GM19455 (cell line): Measurements from ENCODE around the gene GRK5.
"Not testable (repeated sequence)": the region's sequence is repeated elsewhere in the genome, so short reads cannot be mapped to it uniquely, and the experiment has no call there.

Source experiments
- ATAC-seq: cut with Tn5 transposase; IDR thresholded peaks from one replicate; pipeline ENCODE4 v1.9.1; 2021; ENCODE audit not compliant: unreplicated experiment

The GRK5 gene

GRCh38 chr10:119451300-119451896 is 244.0 kb downstream of the GRK5 start:
- ATAC-seq, result no peak

DNA sequence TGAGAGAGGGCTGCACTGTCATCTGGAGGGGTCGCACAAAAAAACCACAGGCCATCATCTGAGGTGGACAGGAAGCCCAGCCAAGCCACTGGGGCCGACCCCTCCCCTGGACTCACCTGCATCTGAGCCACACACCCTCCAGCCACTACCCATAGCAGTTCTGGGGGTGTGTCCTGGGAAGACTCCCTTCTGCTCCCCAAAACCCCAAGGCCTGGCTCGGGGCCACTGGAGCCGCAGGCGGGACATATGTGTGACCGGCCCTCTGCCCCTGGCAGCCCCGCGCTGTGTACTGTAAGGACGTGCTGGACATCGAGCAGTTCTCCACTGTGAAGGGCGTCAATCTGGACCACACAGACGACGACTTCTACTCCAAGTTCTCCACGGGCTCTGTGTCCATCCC is 245.0 kb downstream of the GRK5 start:
- ATAC-seq, result no peak

DNA sequence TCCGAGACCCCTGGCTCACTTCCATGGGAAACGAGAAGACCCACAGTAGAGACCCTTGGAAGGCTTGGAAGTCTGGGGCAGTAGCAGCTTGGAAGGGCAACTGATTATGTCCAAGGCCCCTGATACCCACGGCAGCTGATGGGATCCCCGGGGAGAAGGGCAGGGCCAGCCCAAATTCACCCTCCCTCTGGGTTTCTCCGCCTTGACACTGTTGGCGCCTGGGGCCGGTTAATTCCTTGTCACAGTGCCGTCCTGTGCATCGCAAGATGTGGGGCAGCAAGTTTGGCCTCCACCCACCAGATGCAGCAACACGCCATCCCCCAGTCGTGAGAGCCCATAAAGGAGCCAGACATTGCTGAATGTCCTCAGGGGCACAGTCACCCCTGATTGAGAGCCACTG is 245.9 kb downstream of the GRK5 start:
- ATAC-seq, result no peak

DNA sequence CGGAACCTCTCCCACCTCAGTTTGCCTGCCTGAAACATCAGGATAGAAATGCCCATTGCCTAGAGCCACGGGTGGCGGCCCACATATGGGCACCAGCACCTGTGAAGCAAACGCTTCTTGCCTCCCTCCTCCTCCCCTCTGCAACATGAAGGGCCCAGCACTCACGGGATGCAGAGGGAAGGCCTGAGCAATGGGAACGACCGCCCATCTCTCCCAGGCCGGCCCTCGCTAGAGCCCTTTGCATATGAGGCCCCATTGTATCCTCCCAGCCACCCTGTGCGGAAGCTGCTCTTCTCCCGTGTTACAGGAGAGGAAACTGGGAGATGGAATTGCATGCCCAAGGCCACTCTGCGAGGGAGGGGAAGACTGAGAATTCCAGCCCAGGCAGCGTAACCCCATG is 246.9 kb downstream of the GRK5 start:
- no peak for ATAC-seq

GRCh38 chr10:119454990-119455389 is 247.6 kb downstream of the GRK5 start:
- no peak for ATAC-seq

GRCh38 chr10:119455609-119456434 is 248.5 kb downstream of the GRK5 start:
- no peak for ATAC-seq

DNA sequence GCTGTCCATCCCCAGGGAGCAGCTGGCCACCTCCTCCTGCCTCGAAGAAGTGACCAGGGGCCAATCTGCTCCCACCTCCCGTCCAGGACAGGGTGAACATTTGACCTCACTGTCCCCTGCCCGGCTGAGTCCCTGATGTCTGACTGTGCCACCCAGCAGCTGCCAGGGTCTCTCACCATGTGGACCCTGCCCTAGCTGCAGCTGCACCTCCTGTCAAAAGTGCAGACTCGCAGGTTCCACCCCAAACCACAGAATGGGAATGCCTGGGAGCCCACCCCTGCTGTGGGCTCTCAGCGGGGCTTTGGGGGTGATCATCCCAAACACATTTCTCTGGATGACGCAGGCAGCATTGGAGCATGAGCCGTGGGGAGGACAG is 249.1 kb downstream of the GRK5 start:
- ATAC-seq, result no peak

DNA sequence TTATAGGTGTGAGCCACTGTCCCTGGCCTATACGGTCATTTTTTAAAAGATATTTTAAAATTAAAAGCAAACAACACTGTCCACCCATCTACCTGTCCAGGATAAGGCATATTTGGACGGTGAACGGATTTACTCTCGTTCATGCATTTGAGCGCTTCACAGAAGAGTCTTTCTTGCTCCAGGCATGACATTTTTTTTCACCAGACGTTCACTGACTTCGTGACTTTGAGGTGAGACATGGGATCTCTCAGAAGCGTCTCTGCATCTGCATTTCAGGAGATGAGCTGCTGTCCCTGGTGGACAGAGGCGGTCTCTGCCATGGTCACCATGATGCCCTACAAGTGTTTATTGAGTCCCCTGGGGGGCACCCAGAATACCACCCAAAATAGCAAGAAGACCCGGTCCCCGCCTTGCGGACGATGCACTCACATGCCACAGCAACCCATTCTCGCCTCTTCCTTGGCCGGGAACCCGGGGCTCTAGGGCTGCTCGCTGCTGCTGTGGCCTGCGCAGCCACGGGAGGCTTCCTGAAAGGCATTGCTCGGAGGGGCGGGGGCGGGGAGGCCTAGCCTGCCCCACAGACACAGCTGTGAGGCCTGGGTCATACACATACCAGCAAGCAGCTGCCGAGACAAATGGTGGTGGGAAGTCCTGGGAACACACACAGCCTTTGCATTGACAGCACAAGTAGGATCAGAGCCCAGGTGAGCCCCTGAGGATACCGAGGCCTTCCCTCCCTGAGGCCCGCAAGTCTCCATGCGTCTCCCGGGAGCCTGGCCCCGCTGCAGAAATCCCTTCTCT is 250.8 kb downstream of the GRK5 start:
- no peak for ATAC-seq

DNA sequence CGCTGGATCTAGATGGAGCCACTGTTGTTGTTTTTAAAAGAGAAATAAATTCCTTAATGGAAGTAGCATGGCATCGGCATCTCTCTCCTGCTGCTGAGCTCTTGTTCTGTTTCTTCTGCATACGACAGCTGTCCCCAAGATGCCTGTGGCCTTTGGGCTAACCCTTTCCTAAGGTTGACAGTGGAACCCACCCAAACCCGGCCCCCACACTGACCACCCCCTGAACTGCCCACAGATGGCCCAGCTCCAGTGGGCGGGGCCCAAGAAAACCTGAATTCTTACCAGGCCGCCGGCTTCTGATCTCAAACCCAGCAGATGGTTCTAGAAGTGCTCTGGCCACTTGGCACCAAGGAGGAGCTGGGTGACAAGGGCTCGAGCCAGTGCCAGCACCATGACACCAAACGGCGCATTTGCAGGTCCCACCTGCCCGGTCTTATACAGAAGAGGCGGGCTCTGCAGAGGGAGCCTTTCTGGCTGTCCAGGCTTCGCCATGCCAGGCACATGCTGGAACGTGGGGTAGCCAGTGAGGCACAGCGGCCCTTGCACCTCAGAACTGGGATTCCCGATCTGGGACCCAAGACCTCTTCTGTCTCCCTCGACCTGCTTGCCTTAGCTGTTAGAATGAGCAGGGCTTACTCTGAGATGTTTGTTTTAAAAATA is 252.4 kb downstream of the GRK5 start:
- ATAC-seq, result no peak

DNA sequence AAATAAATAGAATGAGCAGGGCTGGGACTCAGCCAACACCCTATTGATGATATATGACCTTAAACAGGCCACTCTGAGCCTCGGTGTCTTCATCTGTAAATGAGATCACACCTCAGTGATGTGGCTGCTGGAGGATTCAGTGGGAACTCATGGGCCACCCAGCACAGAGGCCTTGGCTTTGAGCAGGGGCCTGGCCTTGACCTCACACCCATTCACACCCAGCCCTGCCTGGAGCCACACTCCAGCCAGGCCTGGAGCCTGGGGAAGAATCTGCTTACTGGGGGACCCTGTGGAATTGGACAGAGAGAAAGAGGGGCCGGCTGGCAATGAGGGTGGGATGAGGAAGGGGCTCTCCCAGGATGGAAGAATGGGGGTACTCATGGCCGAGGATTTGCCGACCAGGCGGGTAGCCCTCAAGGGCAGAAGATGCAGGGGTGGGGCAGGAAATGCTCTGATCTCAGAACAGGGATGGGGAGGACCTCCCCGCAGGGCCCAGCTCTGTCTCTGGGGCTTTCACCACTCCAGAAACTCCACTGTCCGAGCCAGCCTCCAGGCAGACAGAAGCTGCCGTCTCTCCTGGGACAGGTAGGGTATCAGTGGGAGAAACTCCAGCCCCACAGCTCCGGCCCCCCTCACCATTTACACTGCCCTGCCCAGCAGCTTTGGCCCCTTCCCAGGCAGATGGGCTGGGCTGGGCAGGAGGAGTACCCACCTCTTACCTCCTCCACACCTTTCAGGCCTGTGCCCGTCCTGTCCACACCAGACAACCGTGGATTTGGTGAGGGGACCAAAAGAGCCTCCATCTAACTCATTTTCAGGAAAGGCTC is 253.2 kb downstream of the GRK5 start:
- no peak for ATAC-seq

DNA sequence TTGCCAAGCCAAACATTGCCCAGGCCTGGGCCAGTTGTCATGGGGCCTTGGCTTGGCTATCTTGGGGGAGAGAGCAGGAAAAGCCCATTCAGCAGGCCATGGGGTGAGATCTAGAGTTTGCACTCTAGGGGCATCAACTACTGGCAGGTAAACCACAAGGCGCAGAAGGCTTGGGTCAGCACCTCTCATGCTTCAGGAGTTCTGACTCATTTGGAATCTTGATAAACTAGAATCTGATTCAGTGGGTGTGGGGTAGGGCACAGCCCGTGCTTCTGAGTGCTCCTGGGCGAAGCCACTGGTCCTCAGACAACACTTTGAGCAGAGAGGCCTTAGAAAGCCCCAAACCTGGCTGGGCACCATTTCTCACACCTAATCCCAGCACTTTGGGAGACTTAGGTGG is 254.0 kb downstream of the GRK5 start:
- ATAC-seq, result no peak

DNA sequence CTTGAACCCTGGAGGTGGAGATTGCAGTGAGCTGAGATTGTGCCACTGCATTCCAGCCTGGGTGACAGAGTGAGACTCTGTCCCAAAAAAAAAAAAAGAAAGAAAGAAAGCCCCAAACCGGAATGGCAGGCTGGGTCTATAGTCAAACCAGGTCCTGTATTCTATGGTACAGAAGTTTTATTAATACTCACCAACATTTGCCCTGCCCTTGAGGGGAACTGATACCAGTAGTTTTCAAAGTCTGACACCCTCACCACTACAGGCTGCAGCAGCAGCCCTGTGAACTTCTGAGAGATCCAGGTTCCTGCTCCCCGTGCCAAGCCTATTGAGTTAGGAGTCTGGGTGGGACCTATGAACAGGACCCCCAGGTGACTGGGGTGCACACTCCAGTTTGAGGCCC is 254.6 kb downstream of the GRK5 start:
- peak; percentile 66 for ATAC-seq

DNA sequence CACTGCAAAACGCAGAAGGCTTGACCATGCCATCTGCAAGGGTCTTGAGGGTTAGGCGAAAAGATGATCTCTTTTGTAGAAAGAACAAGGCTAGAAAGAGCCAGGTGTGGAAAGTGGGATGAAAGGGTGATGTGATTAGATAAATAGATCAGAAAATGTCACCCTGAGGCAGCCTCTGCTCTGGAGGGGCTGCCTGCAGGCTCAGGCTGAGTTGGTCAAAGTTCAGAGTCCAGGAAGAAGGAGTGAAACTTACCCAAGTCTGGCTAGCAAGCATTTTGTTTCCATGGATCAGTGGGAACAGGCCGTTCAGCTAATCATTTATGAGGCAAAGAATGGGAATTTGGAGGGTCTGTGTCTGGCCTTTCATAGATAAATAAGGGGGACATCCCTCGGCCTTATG is 255.4 kb downstream of the GRK5 start:
- ATAC-seq, result no peak

GRCh38 chr10:119463195-119463594 is 255.8 kb downstream of the GRK5 start:
- ATAC-seq, result not testable (repeated sequence)

- ATAC-seq, result no peak
Observed at GRCh38 chr10:119465085-119465484, 257.7 kb downstream of the GRK5 start.

DNA sequence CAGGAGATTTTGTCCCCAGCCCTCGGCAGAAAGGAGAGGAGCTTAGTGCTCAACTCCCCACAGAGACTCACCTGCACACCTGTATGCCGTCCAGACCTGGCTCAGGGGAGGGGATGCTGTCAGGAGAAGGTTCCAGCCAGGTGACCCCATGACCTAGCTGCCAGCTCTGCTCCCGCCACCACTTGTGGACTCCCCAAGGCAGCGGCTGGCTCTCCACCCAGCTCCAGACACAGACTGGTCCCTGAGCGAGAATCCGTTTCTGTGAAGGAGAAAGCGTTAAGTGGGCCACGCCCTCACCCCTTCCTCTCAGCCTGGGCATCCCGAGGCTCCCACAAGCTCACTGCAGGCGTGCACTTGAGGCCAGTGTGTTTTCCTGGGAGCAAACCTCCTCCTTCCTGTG is 258.7 kb downstream of the GRK5 start:
- ATAC-seq, result no peak

DNA sequence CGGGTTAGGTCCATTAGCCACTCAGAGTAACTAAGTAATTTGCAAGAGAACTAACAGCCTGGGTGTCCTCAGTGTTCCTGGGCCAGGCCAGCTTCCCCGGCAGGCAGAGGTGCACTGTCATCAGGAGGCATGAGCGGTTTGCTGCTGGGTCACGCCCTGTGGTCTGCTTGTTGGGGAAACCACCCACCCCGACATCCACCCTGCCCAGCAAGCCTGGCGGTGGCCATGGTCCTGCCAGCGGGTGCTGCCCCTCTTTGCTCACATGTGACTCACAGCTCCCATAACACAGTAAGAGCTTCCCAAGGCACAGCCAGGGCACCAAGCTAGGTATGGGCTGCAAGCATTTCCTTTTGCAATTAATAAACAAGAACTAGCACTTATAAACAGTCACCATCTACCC is 259.3 kb downstream of the GRK5 start:
- ATAC-seq, result no peak

DNA sequence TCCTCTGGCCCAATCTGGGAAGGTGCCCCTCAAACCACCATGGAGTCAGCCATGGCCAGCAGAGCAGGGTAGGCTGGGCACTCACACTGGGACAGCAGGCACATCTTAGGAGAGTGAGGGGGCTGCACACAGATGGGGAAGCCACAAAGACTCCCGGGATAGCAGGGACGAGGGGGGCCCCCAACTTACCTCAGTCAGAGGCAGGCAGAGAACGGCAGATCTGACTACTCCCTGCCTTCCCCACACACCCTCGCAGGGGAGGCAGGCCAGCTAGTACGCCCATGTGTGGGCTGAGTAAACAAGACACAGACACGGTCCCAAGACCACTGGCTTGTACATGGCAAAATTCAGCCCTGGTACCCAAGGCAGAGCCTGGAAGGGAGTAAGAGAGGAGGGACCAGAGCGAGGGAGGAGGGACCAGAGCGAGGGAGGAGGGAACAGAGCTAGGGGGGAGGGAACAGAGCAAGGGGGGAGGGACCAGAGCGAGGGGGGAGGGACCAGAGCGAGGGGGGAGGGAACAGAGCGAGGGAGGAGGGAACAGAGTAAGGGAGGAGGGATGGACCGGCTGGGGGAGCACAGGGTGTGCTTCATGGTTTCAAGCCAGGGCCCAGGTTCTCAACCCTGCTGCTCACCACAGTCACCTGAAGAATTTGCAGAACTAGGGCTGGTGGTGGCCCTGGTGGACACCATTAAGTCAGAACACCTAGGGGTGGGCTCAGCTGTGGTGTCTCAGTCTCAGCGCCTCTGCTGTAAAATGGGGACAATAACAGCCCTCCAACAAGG is 261.4 kb downstream of the GRK5 start:
- ATAC-seq, result no peak

DNA sequence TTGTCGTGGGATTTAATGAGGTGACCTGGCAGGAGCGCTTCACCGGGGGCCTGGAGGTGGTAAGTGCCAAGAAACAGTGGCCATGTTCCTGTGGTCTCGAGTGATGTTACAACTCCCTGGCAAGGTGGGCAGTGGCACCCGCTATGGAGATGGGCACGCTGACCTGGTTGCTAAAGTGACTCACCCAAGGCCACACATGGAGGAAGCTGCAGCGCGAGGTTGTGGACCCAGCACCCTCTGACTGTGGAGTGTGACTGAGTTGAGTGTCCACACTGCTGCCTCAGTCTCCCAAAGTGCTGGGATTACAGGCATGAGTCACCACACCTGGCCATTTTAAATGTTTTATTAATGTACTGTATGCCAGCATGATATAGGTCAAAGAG is 261.9 kb downstream of the GRK5 start:
- no peak for ATAC-seq

GRCh38 chr10:119469846-119470245 is 262.5 kb downstream of the GRK5 start:
- ATAC-seq, result no peak
